Adrenal gland (tissue), 12 donors: ENCODE measurements around the gene FHDC1. TPM values are rescaled to one million over a fixed set of nuclear protein-coding genes. Genes with fewer than 3 reads are reported as not detected.

Experiments used
- DNase-seq, 7 donors: peaks; one replicate each; pipeline ENCODE4 v3.0.0-alpha.2; 2019 to 2020
- H3K27ac ChIP-seq, 5 donors: fragments of 200-600 bp; sonication (generic) in 4 of 5; 1 replicate in 3 of 5; 2 replicates in 2 of 5; pipeline versions ENCODE4 v1.5.1 to v1.8.0; 2016 to 2020; ENCODE audit warnings: mild to moderate bottlenecking in 1 of 5
- H3K27me3 ChIP-seq: fragments of 200-600 bp; 2 replicates; pipeline ENCODE4 v1.8.0; 2021
- H3K36me3 ChIP-seq, 2 donors: fragments of 200-600 bp; replicated peaks in 1 of 2; 1 replicate in 1 of 2; 2 replicates in 1 of 2; pipeline versions ENCODE4 v1.5.1 to v1.8.0; 2018 to 2022
- H3K4me1 ChIP-seq, 2 donors: fragments of 200-600 bp; replicated peaks in 1 of 2; 1 replicate in 1 of 2; 2 replicates in 1 of 2; pipeline versions ENCODE4 v1.5.1 to v1.8.0; 2018 to 2021
- H3K4me3 ChIP-seq, 4 donors: fragments of 200-600 bp; sonication (generic) in 3 of 4; one replicate each; pipeline ENCODE4 v1.5.1; 2016 to 2018
- H3K9me3 ChIP-seq, 3 donors: fragments of 200-600 bp; sonication (generic) in 1 of 3; replicated peaks in 1 of 3; 1 replicate in 2 of 3; 2 replicates in 1 of 3; pipeline versions ENCODE4 v1.5.1 to v1.8.0; 2016 to 2021
- POLR2A ChIP-seq, 2 donors: fragments of 450-650 bp; IDR thresholded peaks; one replicate each; pipeline ENCODE4 v1.6.1; 2017; ENCODE audit warnings: antibody characterized with exemption in 2 of 2, mild to moderate bottlenecking in 2 of 2, moderate library complexity in 1 of 2
- WGBS, 4 donors: extraction: QIAGEN DNeasy Blood & Tissue Kit in 2 of 4; methylation state at CpG; one replicate each; pipeline versions ENCODE4 v1.1.5 to v1.1.7; 2013 to 2017; 5-methylcytosine and 5-hydroxymethylcytosine counted together
- intact Hi-C, 2 donors: fragments of 100-400 bp; cut with DNase I; formaldehyde crosslinking; loops; one replicate each; pipeline versions ENCODE4 v1.14.1 to v1.15.0; 2022 to 2023
- polyA plus RNA-seq, 3 donors: library from polyadenylated mRNA; stranded (reverse); fragments of 200-250 nt in 2 of 3; fragments of 350-450 nt in 1 of 3; fragmentation: Illumina TruSeq in 1 of 3; extraction: RNeasy Lipid Tissue Mini Kit (QIAGEN cat#74804) in 1 of 3; gene quantifications; one replicate each; pipeline ENCODE4 v1.2.3, GENCODE V29; 2013 to 2014
- total RNA-seq, 9 donors: library from RNA; depleted of rRNA in 4 of 9; stranded (reverse); fragments of >200 nt in 4 of 9; fragments of 120-200 nt in 1 of 9; fragmentation: NEBNext Ultra II Directional in 1 of 9; extraction: Animal tissue kit (Norgen Biotek cat#: 25700) in 1 of 9; gene quantifications; one replicate each; pipeline versions ENCODE4 v1.1.0 to v1.2.4, GENCODE V29; 2013 to 2023
- TF ChIP-seq, protein P1 (sequence below), 6 experiments: fragments of 450-650 bp in 4 of 6; fragments of 200-600 bp in 2 of 6; sonication (generic) in 1 of 6; IDR thresholded peaks; 1 replicate in 5 of 6; 2 replicates in 1 of 6; pipeline versions ENCODE4 v1.5.1 to v1.8.0; 2016 to 2021; ENCODE audit warnings: antibody characterized with exemption in 6 of 6, mild to moderate bottlenecking in 2 of 6, moderate library complexity in 1 of 6
- donor health status: healthy with polysubstance abuse.
- donor health status: Bipolar disorder and iron deficiency.
- donor health status: DM: yes; HTN: yes; CAD: no.
- donor health status: DM: no; HTN: no; CAD: no.
- donor health status: DM: no; HTN: no; CAD: no.
- donor health status: DM: yes; HTN: yes; CAD: no.

The FHDC1 gene
- total and polyA plus RNA-seq, 12 donors = 0.09 to 1.2 (median 0.36) TPM

DNA sequence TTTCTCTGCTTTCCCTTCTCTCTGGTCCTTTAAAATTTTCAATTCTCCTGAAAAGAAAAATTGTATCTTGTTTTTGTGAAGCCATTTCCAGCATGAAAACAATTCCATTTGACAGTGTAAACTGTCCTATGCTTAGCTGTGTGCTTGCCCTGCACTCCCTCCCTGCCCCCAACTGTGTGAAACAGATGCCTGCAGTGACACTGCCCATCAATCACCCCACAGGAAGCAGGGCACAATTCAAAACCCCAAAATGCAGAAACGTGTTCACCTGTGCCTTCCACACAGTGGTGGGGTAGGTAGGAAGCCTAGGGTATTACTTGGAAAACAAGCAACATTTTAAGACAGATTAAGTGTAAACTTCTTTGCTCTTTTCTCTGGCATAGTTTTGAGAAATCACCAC is 6.2 kb upstream of the FHDC1 start:
- intact Hi-C loops = no loop called here
- H3K27me3 ChIP-seq = no peaks in the 10 kb centered on the region
- no peak overlapping the region for H3K4me3 ChIP-seq
- H3K9me3 ChIP-seq = no peaks in the 10 kb centered on the region
- DNase-seq = no peak
- 44 to 52% (median 46%) methylated on average over 1 of the region's 1 CpG for WGBS, 4 donors
- no peak overlapping the region for H3K27ac ChIP-seq
- TF ChIP-seq, protein P1, sequence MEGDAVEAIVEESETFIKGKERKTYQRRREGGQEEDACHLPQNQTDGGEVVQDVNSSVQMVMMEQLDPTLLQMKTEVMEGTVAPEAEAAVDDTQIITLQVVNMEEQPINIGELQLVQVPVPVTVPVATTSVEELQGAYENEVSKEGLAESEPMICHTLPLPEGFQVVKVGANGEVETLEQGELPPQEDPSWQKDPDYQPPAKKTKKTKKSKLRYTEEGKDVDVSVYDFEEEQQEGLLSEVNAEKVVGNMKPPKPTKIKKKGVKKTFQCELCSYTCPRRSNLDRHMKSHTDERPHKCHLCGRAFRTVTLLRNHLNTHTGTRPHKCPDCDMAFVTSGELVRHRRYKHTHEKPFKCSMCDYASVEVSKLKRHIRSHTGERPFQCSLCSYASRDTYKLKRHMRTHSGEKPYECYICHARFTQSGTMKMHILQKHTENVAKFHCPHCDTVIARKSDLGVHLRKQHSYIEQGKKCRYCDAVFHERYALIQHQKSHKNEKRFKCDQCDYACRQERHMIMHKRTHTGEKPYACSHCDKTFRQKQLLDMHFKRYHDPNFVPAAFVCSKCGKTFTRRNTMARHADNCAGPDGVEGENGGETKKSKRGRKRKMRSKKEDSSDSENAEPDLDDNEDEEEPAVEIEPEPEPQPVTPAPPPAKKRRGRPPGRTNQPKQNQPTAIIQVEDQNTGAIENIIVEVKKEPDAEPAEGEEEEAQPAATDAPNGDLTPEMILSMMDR (IDR thresholded peaks at IDR 0.05) = no peak
- no peak for TF ChIP-seq POLR2A (IDR thresholded peaks at IDR 0.05)
- H3K36me3 ChIP-seq = no peaks in the 10 kb centered on the region
- H3K4me1 ChIP-seq = no peaks in the 10 kb centered on the region

DNA sequence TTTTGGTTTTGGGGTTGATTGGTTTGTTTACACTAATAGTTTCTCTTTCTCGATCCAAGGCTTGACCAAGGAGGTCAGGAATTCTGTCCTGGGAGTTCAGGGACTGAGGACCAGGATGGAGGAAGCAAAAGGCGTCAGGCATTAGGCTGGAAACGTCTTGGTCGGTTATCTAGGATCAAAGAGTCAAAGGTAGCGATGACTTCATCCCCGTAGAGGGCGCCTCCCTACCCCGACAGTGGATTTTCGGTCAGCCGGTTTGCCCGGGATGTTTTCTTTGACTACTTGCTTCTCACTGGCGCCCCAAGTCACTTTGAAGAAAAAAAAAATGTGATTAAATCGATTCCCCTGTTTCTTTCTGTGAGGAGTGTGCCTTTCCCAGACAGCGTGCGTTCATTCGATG is 980 bp upstream of the FHDC1 start:
- DNase-seq = no peak
- peaks cover 22 to 25% of the 10 kb centered on the region in 2 donors for H3K4me1 ChIP-seq
- H3K9me3 ChIP-seq = no peaks in the 10 kb centered on the region
- H3K36me3 ChIP-seq = no peaks in the 10 kb centered on the region
- no peak overlapping the region for H3K4me3 ChIP-seq
- no peak for TF ChIP-seq POLR2A (IDR thresholded peaks at IDR 0.05)
- TF ChIP-seq, protein P1 (IDR thresholded peaks at IDR 0.05) = no peak
- 66 to 71% (median 69%) methylated on average over 16 of the region's 16 CpGs for WGBS, 4 donors
- no peak overlapping the region for H3K27ac ChIP-seq
- H3K27me3 ChIP-seq = peaks cover 33% of the 10 kb centered on the region
- intact Hi-C loops = no loop called here

DNA sequence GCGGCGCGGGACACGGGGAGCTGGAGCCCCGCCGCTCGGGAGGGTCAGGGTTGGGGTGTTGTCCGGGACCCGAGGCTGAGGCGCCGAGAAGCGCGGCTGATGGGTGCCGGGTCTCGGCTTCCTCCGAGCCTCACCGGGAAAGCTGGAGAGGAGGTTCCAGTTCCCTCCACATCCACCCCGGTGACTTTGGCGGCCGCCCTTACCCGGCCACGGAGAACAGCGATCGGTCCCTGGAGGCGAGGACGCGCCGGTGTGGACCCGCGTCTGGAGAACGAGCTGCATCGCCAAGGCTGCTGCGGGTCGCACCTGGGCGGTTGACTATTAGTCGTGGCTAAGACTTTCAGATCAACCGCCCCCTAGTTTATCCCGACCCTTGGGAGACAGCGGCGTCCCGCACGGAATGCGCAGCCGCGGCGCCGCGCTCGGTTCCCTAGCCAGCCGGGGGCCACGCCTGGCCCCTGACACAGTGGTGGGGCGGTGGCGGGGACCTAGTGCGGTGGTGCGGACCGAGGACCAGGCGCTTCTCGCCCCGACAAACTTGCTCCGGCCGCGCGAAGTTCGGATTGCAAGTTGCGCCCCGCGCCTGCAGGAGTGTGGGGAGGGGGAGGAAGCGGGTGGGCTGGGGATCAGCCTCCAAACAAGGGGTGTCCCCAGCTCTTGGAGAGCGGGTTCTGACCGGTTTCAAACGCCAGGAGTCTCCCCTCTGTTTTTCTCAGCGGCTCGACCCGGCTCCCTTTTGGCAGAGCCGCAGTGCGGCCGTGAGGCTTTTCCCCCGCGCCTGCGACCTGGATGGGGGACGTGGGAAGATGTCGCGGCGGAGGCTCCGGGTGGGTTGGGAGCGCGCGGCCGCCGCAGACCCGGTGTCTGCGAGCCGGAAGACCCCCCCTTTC is 568 bp downstream of the FHDC1 start:
- H3K27ac ChIP-seq = no peak overlapping the region
- intact Hi-C loops = no loop called here
- H3K4me1 ChIP-seq = peaks cover 22 to 25% of the 10 kb centered on the region in 2 donors
- TF ChIP-seq, protein P1 (IDR thresholded peaks at IDR 0.05) = no peak
- TF ChIP-seq POLR2A (IDR thresholded peaks at IDR 0.05) = no peak
- no peaks in the 10 kb centered on the region for H3K9me3 ChIP-seq
- H3K36me3 ChIP-seq = no peaks in the 10 kb centered on the region
- H3K27me3 ChIP-seq = peaks cover 33% of the 10 kb centered on the region
- DNase-seq = peak in 1 of 7 donors; percentile 17
- 1 to 2% (median 1%) methylated on average over 10 to 93 of the region's 93 CpGs for WGBS, 4 donors
- peak overlapping the region in 3 of 4 donors; percentile 11 to 89 (median 23) for H3K4me3 ChIP-seq

DNA sequence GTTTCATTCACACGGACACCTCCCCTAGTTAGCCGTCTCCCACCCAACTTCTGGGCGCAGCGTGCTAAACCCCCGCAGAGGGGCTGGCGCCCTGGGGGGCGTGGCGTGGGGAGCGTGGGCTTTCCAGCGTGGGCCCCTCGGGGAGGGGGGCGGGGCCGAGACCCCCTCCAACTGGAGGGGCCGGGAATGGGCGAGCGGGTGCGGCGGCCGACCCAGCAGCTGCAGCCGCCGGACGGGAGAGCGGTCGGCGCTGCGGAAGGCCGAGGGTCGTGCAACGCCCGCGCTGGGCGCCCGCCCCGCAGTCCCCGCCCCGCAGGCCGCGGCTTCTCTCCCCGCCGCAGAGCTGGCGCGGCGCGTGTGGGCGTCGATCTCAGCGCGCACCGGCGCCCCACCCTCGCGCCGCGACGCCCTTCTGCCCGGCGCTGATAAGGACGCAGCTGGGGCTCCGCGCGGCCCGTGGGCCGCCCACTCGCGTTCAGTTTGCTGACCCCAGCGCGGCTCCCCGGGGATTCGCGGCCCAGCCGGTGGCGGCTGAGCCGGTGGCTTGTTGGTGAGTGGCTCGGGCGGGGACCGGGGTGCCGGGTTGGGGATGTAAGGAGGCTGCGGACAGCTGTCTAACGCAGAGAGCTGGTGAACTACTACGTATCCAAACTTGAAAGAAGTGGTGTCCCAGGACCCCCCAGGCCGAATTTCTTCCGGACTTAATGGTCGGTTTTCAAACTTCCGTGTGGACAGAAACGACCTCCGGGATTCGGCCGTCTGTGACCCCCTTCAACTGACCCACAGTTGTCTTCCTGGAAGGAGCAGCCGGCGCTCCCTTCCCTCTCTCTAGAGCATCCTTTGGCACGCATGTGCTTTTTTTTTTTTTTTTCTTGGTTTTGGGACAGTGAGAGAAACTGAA is 1.5 kb downstream of the FHDC1 start:
- DNase-seq = no peak

More for the DNA sequence above, 1.5 kb downstream of the FHDC1 start:
- H3K9me3 ChIP-seq = no peaks in the 10 kb centered on the region
- intact Hi-C loops = no loop called here
- TF ChIP-seq, protein P1 (IDR thresholded peaks at IDR 0.05) = no peak
- no peak for TF ChIP-seq POLR2A (IDR thresholded peaks at IDR 0.05)
- peaks cover 33% of the 10 kb centered on the region for H3K27me3 ChIP-seq
- peaks cover 22 to 25% of the 10 kb centered on the region in 2 donors for H3K4me1 ChIP-seq
- WGBS, 4 donors = 1% methylated on average over 11 to 91 of the region's 91 CpGs
- no peak overlapping the region for H3K27ac ChIP-seq
- peak overlapping the region in 3 of 4 donors; percentile 11 to 89 (median 23) for H3K4me3 ChIP-seq
- H3K36me3 ChIP-seq = no peaks in the 10 kb centered on the region
